ENCODE measurements around the gene ZIC3.

DNA sequence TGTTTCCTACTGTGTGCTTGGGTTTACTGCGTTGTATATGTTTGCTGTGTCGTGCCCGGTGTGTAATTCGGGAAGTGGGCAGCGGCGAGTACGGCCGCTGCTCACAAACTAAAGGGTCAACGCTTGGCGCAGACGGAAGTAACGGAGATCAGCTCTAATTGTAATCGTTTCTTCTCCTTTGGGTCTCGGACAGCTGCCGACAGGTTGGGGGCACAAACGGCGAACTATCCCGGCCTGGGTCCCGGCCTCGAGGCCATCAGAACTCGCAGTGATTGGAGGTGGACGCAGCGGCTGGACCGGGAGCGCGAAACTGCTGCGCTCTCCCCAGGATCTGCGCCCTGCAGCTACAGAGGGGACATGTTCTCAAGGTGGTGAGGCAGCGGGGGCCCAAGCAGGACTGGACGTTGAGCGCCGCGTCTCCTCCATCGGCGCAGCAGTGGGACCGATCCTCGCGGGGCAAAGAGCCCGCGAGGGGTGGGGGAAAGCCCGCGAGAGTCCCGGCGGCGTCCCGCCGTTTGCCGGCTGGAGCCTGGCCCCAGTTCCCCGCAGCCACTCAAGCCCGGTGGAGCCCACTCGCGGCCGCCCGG, 516 bp upstream of the ZIC3 start:
- TF ChIP-seq, protein P1, sequence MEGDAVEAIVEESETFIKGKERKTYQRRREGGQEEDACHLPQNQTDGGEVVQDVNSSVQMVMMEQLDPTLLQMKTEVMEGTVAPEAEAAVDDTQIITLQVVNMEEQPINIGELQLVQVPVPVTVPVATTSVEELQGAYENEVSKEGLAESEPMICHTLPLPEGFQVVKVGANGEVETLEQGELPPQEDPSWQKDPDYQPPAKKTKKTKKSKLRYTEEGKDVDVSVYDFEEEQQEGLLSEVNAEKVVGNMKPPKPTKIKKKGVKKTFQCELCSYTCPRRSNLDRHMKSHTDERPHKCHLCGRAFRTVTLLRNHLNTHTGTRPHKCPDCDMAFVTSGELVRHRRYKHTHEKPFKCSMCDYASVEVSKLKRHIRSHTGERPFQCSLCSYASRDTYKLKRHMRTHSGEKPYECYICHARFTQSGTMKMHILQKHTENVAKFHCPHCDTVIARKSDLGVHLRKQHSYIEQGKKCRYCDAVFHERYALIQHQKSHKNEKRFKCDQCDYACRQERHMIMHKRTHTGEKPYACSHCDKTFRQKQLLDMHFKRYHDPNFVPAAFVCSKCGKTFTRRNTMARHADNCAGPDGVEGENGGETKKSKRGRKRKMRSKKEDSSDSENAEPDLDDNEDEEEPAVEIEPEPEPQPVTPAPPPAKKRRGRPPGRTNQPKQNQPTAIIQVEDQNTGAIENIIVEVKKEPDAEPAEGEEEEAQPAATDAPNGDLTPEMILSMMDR (IDR thresholded peaks at IDR 0.05; ENCODE audit: low read depth, low read length) = no peak
- no peak for TF ChIP-seq POLR2A (IDR thresholded peaks at IDR 0.05; ENCODE audit: extremely low read depth, insufficient read length)
- TF ChIP-seq MYC (IDR thresholded peaks at IDR 0.05; ENCODE audit: low read depth, low read length) = no peak
- TF ChIP-seq MAX (IDR thresholded peaks at IDR 0.05; ENCODE audit: low read depth, low read length) = no peak
